Measurements from ENCODE around the gene TUBGCP6. TPM values are rescaled to one million over a fixed set of nuclear protein-coding genes. Genes with fewer than 3 reads are reported as not detected.
A peak's percentile ranks its signal among the peaks of the same experiment; 100 is the strongest.

The TUBGCP6 gene
- total RNA-seq, 1 donor from 2014 or later = 30.3 TPM

DNA sequence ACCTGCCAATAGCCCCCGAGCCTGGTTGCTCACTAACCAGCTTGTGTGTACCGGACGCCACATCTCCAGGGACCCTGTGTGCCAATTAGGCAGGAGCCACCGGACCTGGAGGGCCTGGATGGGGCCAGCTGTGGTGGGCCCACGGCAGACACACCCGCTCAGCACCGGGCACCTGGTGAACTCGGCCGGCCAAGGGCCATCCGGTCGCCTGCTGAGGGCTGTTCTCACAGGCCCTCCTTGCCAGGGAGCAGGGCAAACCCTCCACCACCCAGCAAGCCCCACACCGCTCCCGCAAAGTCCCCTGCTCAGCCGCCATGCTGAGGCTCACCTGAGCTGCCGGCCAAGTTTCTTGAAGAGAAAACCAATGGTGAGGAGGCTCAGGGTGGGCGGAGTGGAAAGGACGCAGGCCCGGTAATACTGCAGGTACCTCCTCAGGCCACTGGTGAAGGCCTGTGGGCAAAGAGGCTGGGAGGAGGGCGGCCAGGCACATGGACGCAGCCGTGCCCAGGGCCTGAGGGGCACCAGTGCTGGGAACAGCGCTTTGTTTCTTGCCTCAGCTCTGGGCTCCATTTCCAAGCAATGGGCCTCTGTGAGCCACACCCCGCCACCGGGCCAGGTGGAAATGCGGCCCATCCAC, 17.1 kb downstream of the TUBGCP6 start:
- no peak for DNase-seq (ENCODE audit: low spot score)

DNA sequence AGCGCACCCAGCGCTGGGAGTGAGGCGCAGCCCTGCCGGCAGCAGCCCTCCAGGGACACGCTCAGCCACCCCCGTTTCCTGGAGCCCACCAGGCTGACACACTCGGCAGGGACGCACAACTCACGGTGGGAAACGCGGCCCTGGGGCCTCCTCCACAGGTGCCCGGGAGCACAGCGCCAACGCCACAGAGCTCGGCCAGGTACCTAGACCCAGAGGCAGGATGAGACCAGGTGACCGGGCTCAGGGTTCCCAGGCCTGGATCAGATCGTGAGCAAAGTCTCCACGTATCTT, 18.0 kb downstream of the TUBGCP6 start:
- DNase-seq (ENCODE audit: low spot score) = no peak

DNA sequence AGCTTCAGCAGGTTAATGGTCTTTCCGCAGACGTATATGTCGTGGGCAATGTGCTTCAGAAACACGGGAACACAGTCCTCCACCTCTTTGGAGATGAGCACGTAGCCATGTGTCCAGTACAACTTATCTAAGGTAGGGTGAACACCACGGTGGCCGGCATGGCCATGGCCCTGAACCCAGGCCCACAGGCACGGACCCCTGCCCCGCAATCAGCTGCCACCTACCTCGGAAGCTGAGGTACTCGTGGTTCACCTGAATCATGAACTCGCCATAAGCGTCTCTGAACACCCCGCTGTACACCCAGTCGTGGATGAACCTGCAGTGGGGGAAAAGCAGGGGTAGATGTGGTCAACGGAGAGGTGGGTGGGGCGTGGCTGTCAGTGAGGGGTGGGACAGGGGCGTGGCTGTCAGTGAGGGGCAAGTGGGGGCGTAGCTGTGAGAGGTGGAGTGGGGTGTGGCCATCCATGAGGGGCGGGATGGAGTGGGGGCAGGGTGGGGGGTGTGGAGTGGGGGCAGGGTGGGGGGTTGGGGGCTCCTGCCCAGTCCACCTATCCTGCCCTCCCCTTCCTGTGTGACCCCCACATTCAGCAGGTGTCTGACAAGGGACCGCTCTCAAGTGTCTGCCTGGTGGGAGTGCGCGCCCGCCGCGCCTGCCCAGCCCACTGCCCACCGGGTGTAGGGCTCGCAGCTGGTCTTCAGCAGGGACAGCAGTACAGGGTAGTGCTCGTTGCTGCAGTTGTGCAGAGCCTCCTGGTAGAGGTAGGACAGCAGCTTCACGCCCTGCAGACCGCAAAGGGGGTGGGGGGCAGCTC, 18.6 kb downstream of the TUBGCP6 start:
- no peak for DNase-seq (ENCODE audit: low spot score)

DNA sequence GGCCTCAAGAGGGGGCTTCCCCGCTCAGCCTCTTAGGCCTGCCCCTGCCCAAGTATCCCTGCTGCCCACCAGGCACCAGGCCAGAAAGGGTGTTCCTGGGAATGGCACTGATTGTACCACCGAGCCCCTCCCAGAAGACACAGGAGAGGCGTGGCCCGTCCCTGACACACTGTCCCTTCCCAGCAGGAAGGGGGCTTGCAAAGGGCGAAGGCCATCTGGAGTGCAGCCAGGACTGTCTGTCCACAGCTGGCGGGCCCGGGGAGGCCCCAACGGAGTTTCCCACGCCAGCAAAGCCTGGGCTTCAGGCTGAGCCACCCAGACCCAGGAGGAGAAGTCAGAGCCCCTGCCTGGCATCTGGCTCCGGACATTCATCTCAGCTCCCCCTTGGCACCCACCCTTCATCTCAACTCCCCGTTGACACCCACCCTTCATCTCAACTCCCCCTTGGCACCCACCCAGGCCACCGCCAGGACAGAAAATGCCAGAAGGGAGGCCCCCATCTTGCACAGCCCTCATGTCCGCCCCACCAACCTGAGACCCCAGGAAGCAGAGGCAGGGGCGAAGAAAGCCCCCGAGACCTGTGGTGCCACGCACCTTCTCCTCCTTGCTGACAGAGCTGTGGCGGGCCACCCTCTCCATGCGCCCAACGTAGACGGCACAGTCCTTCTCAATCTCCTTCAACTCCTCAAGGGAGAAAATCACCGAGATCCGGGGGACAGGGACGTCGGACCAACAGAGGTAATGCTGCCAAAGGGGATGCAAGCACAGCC, 19.4 kb downstream of the TUBGCP6 start:
- DNase-seq (ENCODE audit: low spot score) = no peak

DNA sequence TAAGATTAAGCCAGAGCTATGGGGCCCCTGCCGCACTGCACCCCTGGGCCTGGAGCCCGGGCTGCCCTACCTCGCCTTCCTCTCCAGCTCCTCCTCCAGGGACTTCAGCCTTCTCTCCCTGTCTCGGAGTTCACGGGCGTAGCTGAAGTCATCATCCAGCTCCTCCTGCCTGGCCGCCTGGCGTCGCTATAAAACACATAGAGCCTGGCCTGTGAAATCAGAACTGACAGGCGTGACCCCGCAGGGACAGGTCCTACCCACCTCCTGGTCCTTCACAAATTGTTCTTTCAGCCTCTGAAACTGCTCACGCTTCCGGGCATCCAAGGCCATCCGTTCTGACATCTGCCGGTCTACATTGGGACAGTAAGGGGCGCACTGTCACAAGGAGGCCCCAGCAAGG, 20.8 kb downstream of the TUBGCP6 start:
- DNase-seq (ENCODE audit: low spot score) = no peak

DNA sequence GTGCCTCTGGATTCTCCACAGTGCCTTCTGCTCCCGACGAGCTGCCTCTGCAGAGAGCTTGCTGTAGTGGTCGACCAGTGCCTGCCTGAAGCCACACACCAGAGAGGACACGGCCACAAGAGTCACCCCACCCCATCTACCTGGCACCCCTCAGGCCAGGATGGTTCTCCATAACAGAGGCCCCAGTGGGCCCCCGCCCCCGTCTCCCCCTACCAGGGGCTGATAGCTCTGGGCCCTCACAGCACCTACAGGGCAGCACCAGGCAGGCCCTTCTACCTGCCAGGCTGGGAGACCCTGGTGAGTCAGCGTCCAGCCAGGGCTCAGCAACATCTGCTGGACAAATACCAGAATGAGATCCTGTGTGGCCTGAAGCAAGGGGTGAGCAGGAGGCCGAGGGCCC, 22.3 kb downstream of the TUBGCP6 start:
- no peak for DNase-seq (ENCODE audit: low spot score)

DNA sequence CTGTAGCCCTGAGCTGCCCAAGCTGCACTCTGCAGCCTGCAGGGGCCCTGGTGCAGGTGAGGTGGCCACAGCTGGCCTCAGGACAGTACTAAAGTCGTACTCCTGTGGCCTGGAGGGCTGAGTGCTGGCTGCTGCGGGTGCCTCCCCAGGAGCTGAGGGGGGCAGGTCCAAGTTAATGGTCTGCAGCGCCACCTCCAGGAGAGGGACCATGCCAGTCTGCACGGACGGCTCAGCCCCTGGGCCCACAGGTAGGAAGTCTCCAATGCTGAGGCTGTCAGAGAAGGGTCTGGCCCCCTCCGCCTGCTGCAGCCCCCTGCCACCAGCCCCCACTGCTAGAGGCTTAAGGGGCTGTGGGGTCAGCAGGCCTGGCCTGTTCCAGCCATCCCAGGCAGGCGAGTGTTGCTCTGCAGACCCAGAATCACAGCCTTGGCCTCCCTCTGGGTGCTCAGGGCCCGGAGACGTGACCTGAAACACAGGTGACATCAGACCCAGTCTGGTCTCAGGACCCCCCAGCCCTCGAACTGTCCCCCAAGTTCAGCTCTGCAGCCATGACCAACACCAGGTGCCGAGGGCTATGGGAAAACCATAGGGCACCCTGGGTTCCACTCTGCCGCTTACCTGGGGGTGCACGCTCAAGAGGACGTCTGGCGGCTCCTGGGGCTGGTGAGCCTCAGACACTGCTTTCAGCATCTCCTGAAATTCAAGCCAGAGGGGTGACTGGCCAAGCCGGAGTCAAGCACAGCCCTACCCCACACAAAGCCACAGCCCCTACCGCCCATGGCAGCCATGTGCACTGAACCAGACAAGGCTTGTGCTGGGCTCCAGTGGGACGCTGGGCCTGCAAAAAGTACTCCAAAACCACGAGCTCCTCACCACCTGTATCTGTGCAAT, 23.2 kb downstream of the TUBGCP6 start:
- no peak for DNase-seq (ENCODE audit: low spot score)

DNA sequence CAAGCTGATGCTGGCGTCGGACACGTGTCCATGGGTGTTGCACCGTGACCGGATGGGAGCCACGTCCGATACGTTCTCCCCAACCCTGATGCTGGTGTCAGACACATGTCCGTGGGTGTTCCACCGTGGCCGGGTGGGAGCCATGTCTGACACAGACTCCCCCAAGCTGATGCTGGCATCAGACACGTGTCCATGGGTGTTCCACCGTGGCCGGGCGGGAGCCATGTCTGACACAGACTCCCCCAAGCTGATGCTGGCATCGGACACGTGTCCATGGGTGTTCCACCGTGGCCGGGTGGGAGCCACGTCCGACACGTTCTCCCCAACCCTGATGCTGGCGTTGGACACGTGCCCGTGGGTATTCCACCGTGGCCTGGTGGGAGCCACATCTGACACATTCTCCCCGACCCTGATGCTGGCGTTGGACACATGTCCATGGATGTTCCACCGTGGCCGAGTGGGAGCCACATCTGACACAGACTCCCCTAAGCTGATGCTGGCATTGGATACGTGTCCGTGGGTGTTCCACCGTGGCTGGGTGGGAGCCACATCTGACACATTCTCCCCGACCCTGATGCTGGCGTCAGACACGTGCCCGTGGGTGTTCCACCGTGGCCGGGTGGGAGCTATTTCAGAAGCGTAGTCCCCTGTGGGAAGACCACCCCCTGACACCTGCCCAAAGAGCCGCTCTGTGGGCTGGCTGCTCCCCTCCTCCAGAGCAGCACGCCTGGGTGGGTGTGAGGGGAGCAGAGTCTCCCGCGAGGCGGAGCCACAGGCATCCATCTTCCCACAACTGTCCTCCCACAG, 24.0 kb downstream of the TUBGCP6 start:
- no peak for DNase-seq (ENCODE audit: low spot score)

DNA sequence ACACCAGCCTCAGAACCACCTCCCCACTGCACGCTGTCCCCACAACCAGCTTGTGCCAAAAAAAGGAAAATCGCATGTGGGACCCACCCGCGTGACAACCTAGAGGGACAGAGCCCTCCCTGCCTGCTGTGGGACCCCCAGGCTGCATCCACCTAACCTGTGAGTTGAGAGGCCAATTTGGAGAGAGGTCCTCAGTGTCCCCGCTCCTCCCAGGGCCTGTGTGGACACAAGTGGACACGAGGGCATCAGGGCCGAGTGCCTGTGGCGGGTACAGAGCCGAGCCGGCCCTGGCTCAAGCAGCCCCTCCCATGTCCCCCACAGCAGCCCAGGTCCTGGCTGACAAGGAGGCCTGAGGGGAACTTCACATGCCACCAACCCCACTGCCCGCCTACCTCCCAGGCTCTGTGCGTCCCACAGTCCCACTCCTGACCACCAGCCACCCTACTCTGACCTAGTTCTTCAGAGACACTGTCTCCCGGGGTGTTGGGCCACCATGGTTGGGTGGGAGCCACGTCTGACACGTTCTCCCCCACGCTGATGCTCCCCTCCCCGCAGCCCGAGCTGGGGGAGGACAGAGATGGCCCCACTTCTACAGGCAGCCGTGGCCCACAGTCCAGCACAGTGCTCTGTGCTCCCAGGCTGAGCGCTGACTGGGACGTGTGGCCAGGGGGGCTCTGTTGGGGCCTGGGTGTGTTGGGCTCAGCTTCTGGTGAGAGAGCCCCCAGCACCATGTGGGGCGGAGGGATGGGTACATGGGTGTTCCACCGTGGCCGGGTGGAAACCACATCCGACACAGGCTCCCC, 24.8 kb downstream of the TUBGCP6 start:
- DNase-seq (ENCODE audit: low spot score) = no peak

DNA sequence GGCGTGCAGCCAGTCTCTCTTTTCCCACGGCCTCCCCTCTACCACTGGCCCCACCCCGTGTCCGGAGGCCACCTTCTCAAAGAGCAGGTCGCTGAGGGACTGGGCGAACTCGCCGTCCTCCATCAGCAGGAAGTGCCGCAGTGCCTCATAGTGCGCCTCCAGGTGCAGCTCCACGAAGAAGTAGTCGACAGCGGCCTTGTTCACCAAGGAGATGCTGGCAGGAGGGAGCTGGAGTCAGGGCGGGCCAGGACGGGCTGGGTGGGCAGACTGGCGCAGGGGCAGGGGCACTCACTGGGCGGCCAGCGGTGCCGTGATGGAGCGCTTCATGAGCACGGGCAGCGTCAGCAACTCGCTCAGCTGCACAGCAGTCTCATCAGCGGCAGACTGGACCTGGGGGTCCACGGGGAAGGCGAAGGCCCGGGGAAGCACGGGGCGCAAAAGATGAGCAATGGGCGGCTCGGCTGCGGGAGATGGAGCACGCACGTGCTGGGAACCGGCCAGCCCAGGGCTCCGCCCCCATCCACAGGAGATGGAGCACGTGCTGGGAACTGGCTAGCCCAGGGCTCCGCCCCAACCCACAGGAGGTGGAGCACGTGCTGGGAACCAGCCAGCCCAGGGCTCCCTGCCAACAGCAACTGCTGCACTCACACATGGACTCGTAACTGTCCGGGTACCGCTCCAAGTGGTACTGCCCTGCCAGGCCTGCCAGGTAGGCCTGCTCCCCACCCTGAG, 25.7 kb downstream of the TUBGCP6 start:
- DNase-seq (ENCODE audit: low spot score) = peak; percentile 48

DNA sequence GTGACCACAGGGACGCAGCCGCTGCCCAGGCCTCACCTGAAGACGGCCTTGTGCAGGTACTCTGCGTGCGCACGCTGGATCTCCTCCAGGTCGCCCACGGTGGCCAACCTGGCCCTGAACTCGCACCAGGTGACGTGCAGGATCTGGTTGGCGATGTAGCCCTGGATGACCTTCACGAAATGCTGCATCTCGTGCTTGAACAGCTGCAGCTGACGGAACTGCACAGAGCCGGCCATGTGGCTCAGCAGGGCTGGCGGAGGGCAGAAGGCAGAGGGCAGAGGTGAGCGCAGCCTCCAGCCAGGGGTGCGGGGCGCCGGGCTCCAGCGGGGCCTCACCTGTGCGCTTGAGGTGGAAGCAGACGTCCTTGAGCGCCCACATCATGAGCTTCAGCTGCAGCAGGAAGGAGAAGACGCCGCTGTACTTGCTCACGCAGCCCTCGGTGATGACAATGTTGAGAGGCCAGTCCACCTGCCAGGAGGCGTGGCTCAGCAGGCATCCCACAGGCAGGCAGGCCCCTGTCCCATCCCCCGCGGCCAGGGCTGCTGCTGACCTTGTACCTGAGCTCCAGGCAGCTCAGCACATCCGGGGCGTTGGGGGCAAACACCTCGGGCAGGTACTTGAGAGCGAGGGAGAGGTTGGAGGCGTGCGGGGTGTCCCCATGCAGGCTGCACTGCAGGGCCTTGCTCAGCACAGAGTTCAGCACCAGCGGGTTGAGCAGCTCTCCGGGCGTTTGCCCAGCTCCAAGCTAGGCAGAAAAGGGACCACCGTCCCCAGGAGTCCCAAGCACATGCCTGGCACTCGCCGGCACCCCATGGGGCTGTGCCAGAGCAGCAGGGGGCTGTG, 26.4 kb downstream of the TUBGCP6 start:
- no peak for DNase-seq (ENCODE audit: low spot score)

DNA sequence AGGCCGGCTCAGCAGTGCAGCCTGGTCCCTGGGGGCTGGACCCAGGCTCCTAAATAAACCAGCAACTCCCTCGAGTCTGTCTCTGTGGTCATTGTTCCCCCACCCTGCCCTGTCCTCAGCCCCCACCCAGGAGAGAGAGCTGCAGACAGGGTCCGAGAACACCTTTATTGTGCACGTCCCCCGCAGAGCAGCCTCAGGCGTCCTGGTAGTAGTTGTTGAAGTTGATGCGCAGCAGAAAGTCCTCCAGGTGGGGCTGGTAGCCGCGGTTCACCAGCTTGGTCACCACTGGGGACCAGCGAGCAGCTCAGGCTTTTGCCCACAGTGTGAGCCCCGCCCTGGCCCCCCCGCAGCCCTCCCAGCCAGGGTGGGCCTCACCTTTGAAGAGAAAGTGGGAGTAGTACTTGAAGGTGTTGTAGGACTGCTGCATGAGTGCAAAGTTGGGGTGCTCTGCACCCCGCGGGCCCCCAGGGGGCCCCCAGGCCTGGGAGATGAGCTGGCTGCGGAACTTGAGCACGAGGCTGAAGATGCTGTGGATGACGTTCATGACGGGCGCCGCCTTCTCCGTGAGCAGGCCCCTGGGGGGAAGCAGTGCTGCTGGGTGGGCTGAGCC, 27.2 kb downstream of the TUBGCP6 start:
- DNase-seq (ENCODE audit: low spot score) = no peak

DNA sequence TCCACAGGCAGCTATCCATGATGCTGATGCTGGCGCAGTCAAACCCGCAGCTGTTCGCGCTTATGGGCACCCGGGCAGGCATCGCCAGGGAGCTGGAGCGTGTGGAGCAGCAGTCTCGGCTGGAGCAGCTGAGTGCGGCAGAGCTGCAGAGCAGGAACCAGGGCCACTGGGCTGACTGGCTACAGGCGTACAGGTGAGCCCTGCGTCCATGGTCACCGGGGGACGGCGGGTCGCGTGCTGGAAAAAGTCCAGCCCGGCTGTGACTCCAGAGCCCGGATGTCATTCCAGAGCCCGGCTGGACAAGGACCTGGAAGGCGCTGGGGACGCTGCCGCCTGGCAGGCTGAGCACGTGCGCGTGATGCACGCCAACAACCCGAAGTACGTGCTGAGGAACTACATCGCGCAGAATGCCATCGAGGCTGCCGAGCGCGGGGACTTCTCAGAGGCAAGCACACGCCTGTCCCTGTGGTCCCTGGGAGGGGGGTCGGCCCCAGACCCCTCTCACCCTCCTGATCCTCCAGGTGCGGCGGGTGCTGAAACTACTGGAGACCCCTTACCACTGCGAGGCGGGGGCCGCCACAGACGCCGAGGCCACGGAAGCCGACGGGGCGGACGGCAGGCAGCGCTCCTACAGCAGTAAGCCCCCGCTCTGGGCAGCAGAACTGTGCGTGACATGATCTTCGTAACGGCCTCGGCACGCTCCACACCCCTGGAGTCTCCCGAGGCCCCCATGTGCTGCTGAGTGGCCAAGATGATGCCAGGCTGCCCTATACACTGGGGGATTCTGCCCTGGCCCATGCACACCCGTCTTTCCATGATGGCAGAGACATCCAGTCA, 27.9 kb downstream of the TUBGCP6 start:
- no peak for DNase-seq (ENCODE audit: low spot score)

DNA sequence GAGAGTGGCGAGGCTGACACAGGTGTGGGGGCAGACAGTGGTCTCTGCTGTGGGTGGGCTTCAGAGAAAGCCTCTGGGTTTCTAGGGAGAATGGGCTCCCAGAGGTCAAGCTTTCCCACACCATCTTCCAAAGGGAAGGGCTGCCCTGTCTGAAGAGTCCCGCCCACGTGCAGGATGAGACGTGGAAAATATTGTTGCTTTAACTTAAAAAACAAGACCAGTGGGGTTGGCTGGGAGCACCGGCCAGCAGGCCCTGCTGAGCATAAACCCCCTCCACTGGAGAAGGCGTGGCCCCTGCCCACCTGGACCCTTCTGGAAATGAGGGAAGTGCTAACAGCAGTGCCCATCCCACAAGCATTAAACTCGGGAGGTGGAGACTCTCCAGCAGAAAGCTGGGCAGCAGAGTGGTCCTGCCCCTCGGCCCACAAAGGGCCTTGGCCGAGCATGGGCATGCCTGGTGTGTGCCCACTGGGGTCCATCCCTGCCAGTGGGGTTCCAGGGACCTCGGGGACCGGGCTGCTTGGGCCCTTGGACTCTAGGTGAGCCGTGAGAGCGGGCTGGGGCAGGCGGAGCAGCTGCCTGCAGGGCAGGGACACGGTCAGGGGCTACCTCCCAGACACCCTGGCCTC, 28.7 kb downstream of the TUBGCP6 start:
- DNase-seq (ENCODE audit: low spot score) = no peak

DNA sequence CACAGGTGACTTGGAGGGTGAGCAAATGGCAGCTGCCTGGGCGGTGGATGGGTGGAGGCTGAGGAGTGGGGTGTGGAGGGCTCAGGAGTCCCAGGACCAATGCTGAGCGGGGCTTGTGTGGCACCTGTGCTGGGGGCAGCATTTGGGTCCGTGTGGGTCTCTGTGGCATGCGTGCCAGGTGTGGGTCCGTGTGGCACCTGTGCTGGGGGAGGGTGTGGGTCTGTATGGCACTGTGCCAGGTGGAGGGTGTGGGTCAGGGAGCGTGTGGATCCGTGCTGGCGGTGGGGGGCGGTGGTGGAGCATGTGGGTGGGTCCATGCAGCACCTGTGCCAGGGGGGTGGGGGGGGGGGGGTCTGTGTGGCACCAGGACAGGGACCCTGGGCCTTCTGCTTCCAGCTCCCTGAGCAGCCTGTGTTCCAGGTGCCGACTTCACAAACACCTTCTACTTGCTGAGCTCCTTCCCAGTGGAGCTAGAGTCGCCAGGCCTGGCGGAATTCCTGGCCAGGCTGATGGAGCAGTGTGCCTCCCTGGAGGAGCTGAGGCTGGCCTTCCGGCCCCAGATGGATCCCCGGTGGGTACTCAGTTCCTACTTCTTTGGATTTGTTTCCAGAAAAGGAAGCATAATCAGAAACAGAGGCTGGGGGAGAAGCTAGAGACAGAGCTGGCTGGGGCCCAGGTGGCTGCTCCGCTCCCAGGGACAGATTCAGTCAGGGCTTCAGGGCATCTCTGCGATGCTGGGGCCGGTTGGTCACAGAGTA, 29.3 kb downstream of the TUBGCP6 start:
- no peak for DNase-seq (ENCODE audit: low spot score)

DNA sequence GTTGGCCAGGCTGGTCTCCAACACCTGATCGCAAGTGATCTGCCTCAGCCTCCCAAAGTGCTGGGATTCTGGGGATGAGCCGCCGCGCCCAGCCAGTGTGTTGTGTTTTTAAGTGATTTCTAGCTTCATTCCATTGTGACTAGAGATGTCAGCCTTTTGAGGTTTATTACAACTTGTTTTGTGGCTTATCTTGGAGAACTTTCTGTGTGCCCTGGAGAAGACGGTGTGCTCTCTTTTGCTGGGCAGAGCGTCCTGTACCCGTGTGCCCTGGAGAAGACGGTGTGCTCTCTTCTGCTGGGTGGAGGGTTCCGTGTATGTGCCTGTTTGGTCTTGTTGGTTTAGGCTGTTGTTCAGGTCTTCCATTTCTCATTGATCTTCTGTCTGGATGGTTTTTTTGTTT, 31.6 kb downstream of the TUBGCP6 start:
- no peak for DNase-seq (ENCODE audit: low spot score)

Data from umbilical cord (tissue), 2 donors.